Right lobe of liver (tissue), 6 donors: Measurements from ENCODE around the gene AMOTL2. TPM values are rescaled to one million over a fixed set of nuclear protein-coding genes. Genes with fewer than 3 reads are reported as not detected.

Experiments
- ATAC-seq, 4 donors: fragments of 200-7000 bp; cut with Tn5 transposase; one replicate each; pipeline ENCODE4 v1.9.1; 2020; ENCODE audit warnings: mild to moderate bottlenecking in 4 of 4, moderate library complexity in 4 of 4
- DNase-seq, 3 donors: peaks; one replicate each; pipeline ENCODE4 v3.0.0-alpha.2; 2020
- H3K27ac ChIP-seq, 3 donors: fragments of 200-600 bp; one replicate each; pipeline ENCODE4 v1.8.0; 2022
- H3K27me3 ChIP-seq, 2 donors: fragments of 200-600 bp; one replicate each; pipeline ENCODE4 v1.8.0; 2022
- H3K36me3 ChIP-seq, 4 donors: fragments of 200-600 bp; sonication (generic) in 1 of 4; one replicate each; pipeline versions ENCODE4 v1.5.1 to v1.8.0; 2017 to 2022; ENCODE audit warnings: control low read depth in 1 of 4
- H3K4me1 ChIP-seq, 4 donors: fragments of 200-600 bp; sonication (generic) in 1 of 4; one replicate each; pipeline versions ENCODE4 v1.5.1 to v1.8.0; 2017 to 2022; ENCODE audit warnings: control low read depth in 1 of 4
- H3K4me3 ChIP-seq, 3 donors: fragments of 200-600 bp; one replicate each; pipeline ENCODE4 v1.8.0; 2022
- H3K9me3 ChIP-seq, 4 donors: fragments of 200-600 bp; sonication (generic) in 1 of 4; one replicate each; pipeline versions ENCODE4 v1.5.1 to v1.8.0; 2017 to 2022; ENCODE audit warnings: control low read depth in 1 of 4
- POLR2A ChIP-seq: fragments of 450-650 bp; IDR thresholded peaks from one replicate; pipeline ENCODE4 v1.6.1; 2017; ENCODE audit warnings: antibody characterized with exemption, mild to moderate bottlenecking
- WGBS: methylation state at CpG from one replicate; pipeline ENCODE4 v1.1.6; 2018; ENCODE audit warnings: low coverage, low lambda C conversion rate; ENCODE audit not compliant: insufficient coverage; ENCODE audit errors: missing lambda C conversion rate; 5-methylcytosine and 5-hydroxymethylcytosine counted together
- intact Hi-C, 2 donors: fragments of 100-400 bp; cut with DNase I; formaldehyde crosslinking; loops; one replicate each; pipeline versions ENCODE4 v1.11.2 to v1.14.1; 2022
- total RNA-seq, 6 experiments: library from RNA; depleted of rRNA in 2 of 6; stranded (reverse); fragments of >200 nt in 2 of 6; fragmentation: NEBNext Ultra II Directional in 3 of 6; extraction: Animal tissue kit (Norgen Biotek cat#: 25700) in 3 of 6; gene quantifications; one replicate each; pipeline versions ENCODE4 v1.1.0 to v1.2.4, GENCODE V29; 2016 to 2023
- TF ChIP-seq, protein P1 (sequence below), 4 donors: fragments of 200-600 bp in 3 of 4; fragments of 450-650 bp in 1 of 4; IDR thresholded peaks; one replicate each; pipeline versions ENCODE4 v1.5.1 to v1.8.0; 2016 to 2022; ENCODE audit warnings: antibody characterized with exemption in 4 of 4, mild to moderate bottlenecking in 2 of 4
- donor health status: DM: no; HTN: yes; CAD: no.
- donor health status: DM: no; HTN: no; CAD: no.
- donor health status: DM: no; HTN: no; CAD: no.
- donor health status: DM: no; HTN: yes; CAD: no.
- donor health status: DM: no; HTN: yes; CAD: no.

The AMOTL2 gene
- total RNA-seq, 6 experiments from 2014 or later: 18.0 to 33.3 (median 21.8) TPM

DNA sequence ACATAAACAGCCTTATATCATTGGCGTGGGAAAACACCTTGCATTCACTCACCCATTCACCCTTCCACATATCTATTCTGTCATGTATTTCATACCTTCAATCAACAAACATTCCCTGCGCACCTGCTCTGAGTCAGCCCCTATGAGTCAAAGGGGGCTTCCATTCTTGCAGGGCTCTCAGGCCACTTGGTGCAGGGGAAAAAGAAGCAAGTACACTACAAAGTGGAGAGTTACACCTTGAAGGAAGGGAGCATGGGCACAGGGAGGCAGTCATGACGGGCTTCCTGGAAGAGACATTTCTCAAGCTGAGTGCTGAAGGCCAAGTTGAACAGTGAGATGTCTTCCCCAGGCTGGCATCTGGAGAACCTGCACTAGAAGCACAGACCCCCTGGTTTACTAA is 4.6 kb upstream of the AMOTL2 start:
- no peak overlapping the region for H3K27ac ChIP-seq
- no peaks in the 10 kb centered on the region for H3K36me3 ChIP-seq
- WGBS: 53% methylated on average over 3 of the region's 3 CpGs
- ATAC-seq (no peak), DNase-seq (no peak)
- TF ChIP-seq, protein P1, sequence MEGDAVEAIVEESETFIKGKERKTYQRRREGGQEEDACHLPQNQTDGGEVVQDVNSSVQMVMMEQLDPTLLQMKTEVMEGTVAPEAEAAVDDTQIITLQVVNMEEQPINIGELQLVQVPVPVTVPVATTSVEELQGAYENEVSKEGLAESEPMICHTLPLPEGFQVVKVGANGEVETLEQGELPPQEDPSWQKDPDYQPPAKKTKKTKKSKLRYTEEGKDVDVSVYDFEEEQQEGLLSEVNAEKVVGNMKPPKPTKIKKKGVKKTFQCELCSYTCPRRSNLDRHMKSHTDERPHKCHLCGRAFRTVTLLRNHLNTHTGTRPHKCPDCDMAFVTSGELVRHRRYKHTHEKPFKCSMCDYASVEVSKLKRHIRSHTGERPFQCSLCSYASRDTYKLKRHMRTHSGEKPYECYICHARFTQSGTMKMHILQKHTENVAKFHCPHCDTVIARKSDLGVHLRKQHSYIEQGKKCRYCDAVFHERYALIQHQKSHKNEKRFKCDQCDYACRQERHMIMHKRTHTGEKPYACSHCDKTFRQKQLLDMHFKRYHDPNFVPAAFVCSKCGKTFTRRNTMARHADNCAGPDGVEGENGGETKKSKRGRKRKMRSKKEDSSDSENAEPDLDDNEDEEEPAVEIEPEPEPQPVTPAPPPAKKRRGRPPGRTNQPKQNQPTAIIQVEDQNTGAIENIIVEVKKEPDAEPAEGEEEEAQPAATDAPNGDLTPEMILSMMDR (IDR thresholded peaks at IDR 0.05): no peak
- TF ChIP-seq POLR2A: no peak
- peaks cover 0 to 20% (median 5%) of the 10 kb centered on the region in 4 donors for H3K4me1 ChIP-seq
- H3K9me3 ChIP-seq: no peaks in the 10 kb centered on the region
- intact Hi-C loops: no loop called here
- H3K27me3 ChIP-seq: no peaks in the 10 kb centered on the region
- H3K4me3 ChIP-seq: no peak overlapping the region

DNA sequence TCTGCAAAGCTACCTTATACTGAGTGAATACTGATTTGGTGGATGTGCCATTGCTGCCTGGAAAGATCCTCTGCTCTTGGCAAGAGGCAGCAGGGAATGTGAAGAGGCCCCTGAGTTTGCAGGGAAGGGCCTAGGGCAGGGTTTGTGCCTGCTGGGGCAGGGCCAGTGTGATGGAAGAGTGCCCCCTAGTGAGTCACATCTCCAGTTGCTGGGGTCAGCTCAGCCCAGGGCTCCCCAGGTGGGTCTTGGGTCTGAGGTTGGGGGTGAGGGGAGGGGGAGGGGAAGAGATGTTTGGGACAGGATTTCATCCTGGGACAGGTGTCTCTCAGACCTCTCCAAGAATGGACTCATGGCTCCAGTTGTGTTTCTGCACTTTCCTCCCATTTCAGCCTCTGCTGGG is 4.1 kb upstream of the AMOTL2 start:
- peak in 2 of 3 donors; percentile 51 to 73 for DNase-seq
- intact Hi-C loops: no loop called here
- no peaks in the 10 kb centered on the region for H3K36me3 ChIP-seq
- TF ChIP-seq, protein P1 (IDR thresholded peaks at IDR 0.05): peak; percentile 48 to 69 (median 58)
- no peak for TF ChIP-seq POLR2A
- H3K4me1 ChIP-seq: peaks cover 0 to 20% (median 5%) of the 10 kb centered on the region in 4 donors
- no peak overlapping the region for H3K27ac ChIP-seq
- H3K9me3 ChIP-seq: no peaks in the 10 kb centered on the region
- no peaks in the 10 kb centered on the region for H3K27me3 ChIP-seq
- H3K4me3 ChIP-seq: no peak overlapping the region
- ATAC-seq: peak in 3 of 4 donors; percentile 34 to 51 (median 44)

DNA sequence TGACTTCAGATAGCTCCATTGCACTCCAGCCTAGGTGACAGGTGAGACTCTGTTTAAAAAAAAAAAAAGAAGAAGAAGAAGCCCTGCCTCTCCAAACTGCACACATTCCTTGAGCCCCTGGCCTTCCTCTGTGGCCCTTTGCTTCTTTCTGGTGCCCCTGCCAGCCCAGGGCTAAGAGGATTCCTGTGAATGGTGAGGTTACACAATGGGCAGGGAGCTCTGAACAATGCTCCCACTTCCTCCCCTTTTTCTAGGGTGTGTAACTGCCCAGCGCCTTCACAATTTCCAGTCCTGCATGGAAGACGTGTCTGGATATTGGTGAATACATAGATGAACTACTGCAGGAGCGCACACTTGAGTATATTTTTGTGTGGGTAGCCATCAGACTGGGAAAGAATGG is 3.6 kb upstream of the AMOTL2 start:
- intact Hi-C loops: loop anchor here in 1 of 2 donors (2.0 kb wide), 1 partner anchor 69 kb away; no protein-coding TSS in a partner anchor
- TF ChIP-seq, protein P1 (IDR thresholded peaks at IDR 0.05): no peak
- no peak for TF ChIP-seq POLR2A
- no peak overlapping the region for H3K27ac ChIP-seq
- WGBS: 91% methylated on average over 3 of the region's 3 CpGs
- H3K36me3 ChIP-seq: no peaks in the 10 kb centered on the region
- H3K9me3 ChIP-seq: no peaks in the 10 kb centered on the region
- peaks cover 0 to 22% (median 5%) of the 10 kb centered on the region in 4 donors for H3K4me1 ChIP-seq
- H3K4me3 ChIP-seq: no peak overlapping the region
- ATAC-seq: no peak
- peak in 1 of 3 donors; percentile 33 for DNase-seq
- H3K27me3 ChIP-seq: no peaks in the 10 kb centered on the region

DNA sequence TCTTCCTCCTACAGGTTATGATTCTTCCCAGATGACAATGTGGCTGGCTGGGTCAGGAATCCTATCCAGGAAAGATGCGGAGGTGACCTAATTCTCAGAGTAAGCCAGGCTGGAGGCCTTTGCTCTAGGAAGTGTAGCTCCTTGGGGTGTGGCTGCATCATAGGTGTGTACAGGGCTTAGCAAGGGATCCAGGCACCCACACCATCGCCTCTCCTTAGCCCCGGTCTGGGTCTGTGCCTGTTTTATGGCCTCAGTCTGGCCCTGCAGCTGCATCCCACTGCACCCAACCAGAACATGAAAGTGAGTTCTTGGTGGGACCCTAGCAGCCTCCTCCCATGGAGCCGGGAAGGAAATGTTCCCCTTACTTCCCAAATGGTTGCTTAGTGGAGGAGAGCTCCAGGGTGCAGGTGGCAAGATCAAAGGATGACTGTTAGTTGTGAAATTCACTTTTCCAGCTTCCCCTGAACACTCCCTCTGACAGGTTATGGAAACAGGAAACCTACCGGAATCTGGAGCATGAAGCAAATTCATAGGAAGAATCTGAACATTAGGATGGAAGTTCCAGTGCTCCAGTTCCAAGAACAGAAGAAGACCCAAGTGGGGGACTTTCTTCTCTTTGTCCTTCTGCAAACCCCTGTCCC is 2.7 kb upstream of the AMOTL2 start:
- WGBS: 74% methylated on average over 5 of the region's 5 CpGs
- peaks cover 0 to 26% (median 7%) of the 10 kb centered on the region in 4 donors for H3K4me1 ChIP-seq
- no peak overlapping the region for H3K4me3 ChIP-seq
- ATAC-seq: no peak
- no peaks in the 10 kb centered on the region for H3K9me3 ChIP-seq
- DNase-seq: peak in 1 of 3 donors; percentile 28
- no peaks in the 10 kb centered on the region for H3K36me3 ChIP-seq
- intact Hi-C loops: loop anchor here in 1 of 2 donors (2.0 kb wide), 1 partner anchor 68 kb away; no protein-coding TSS in a partner anchor
- TF ChIP-seq, protein P1 (IDR thresholded peaks at IDR 0.05): no peak
- TF ChIP-seq POLR2A: no peak
- H3K27me3 ChIP-seq: no peaks in the 10 kb centered on the region
- H3K27ac ChIP-seq: peak overlapping the region in 1 of 3 donors; percentile 99
